Ascending aorta (tissue), 2 donors: ENCODE data around the gene GSTM1. TPM values are rescaled to one million over a fixed set of nuclear protein-coding genes. Genes with fewer than 3 reads are reported as not detected.
"Not testable (repeated sequence)": the region's sequence is repeated elsewhere in the genome, so short reads cannot be mapped to it uniquely, and the experiment has no call there.

Source experiments
- DNase-seq, 2 donors: peaks; one replicate each; pipeline ENCODE4 v3.0.0-alpha.2; 2019; ENCODE audit warnings: low spot score in 2 of 2
- H3K27ac ChIP-seq, 2 donors: fragments of 200-600 bp; sonication (generic); one replicate each; pipeline ENCODE4 v1.5.1; 2016 to 2017; ENCODE audit warnings: mild to moderate bottlenecking in 1 of 2
- H3K27me3 ChIP-seq: fragments of 200-600 bp; sonication (generic); one replicate; pipeline ENCODE4 v1.5.1; 2017
- H3K36me3 ChIP-seq, 2 donors: fragments of 200-600 bp; sonication (generic); one replicate each; pipeline ENCODE4 v1.5.1; 2016
- H3K4me1 ChIP-seq, 2 donors: fragments of 200-600 bp; sonication (generic); one replicate each; pipeline ENCODE4 v1.5.1; 2016 to 2017; ENCODE audit warnings: mild to moderate bottlenecking in 1 of 2
- H3K4me3 ChIP-seq, 2 donors: fragments of 200-600 bp; sonication (generic); one replicate each; pipeline ENCODE4 v1.5.1; 2016 to 2017; ENCODE audit warnings: mild to moderate bottlenecking in 1 of 2
- H3K9me3 ChIP-seq, 2 donors: fragments of 200-600 bp; sonication (generic); one replicate each; pipeline ENCODE4 v1.5.1; 2016
- intact Hi-C: fragments of 100-400 bp; cut with DNase I; formaldehyde crosslinking; loops from one replicate; pipeline ENCODE4 v1.15.1; 2023
- total RNA-seq: library from RNA; depleted of rRNA; stranded (reverse); fragments of >200 nt; gene quantifications from one replicate; pipeline ENCODE4 v1.1.0, GENCODE V29; 2016
- TF ChIP-seq, protein P1 (sequence below), 3 experiments: fragments of 200-600 bp in 2 of 3; fragments of 450-650 bp in 1 of 3; sonication (generic) in 2 of 3; IDR thresholded peaks; one replicate each; pipeline ENCODE4 v1.5.1; 2016 to 2019; ENCODE audit warnings: antibody characterized with exemption in 3 of 3, mild to moderate bottlenecking in 1 of 3, moderate library complexity in 1 of 3

GSTM1 gene
- total RNA-seq, 1 donor from 2014 or later: 89.4 TPM

DNA sequence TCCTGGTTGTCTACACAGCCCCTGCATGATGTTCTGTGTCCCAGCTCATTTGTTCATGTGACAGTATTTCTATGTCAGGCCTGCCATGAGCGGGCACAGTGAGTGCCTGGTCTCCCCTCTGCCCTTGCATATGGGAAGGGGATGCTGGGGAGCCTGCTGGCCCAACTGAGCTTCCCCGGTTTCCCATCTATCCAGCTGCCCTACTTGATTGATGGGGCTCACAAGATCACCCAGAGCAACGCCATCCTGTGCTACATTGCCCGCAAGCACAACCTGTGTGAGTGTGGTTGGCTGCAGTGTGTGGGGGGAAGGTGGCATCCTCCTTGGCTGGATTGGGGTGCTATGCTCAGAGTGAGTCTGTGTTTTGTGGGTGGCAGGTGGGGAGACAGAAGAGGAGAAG lies 30.2 kb upstream of the GSTM1 start:
- Histone ChIP-seq H3K27me3 (no peaks in the 10 kb centered on the region), H3K36me3 (peaks cover 0 to 7% of the 10 kb centered on the region in 2 donors), H3K4me1 (peaks cover 7 to 10% of the 10 kb centered on the region in 2 donors), H3K9me3 (no peaks in the 10 kb centered on the region), H3K27ac (peak overlapping the region in 1 of 2 donors; percentile 32), H3K4me3 (no peak overlapping the region)
- TF ChIP-seq, protein P1, sequence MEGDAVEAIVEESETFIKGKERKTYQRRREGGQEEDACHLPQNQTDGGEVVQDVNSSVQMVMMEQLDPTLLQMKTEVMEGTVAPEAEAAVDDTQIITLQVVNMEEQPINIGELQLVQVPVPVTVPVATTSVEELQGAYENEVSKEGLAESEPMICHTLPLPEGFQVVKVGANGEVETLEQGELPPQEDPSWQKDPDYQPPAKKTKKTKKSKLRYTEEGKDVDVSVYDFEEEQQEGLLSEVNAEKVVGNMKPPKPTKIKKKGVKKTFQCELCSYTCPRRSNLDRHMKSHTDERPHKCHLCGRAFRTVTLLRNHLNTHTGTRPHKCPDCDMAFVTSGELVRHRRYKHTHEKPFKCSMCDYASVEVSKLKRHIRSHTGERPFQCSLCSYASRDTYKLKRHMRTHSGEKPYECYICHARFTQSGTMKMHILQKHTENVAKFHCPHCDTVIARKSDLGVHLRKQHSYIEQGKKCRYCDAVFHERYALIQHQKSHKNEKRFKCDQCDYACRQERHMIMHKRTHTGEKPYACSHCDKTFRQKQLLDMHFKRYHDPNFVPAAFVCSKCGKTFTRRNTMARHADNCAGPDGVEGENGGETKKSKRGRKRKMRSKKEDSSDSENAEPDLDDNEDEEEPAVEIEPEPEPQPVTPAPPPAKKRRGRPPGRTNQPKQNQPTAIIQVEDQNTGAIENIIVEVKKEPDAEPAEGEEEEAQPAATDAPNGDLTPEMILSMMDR (IDR thresholded peaks at IDR 0.05): no peak
- no peak for DNase-seq
- intact Hi-C loops: no loop called here

DNA sequence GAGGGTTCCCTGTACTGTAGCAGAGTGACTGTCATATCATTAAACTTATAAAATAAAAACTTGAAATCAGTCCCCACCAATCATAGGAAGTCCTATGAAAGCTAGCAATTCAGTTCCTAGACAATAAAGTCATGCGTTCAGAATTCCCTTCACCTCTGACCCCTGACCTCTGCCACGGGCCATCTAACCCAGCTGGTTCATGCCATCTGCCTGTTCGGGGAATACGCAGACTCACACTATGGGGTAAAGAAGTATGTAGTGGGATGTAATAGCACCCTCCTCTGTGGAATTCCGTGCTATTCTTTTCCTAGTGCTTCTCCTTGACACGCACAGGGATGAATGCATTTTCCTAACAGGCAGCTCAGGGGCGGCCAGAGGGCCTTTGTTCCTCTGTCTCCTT lies 29.6 kb upstream of the GSTM1 start:
- DNase-seq: no peak
- H3K27ac ChIP-seq: no peak overlapping the region
- peaks cover 7 to 10% of the 10 kb centered on the region in 2 donors for H3K4me1 ChIP-seq
- no peaks in the 10 kb centered on the region for H3K9me3 ChIP-seq
- H3K27me3 ChIP-seq: no peaks in the 10 kb centered on the region
- H3K36me3 ChIP-seq: peaks cover 0 to 7% of the 10 kb centered on the region in 2 donors
- TF ChIP-seq, protein P1 (IDR thresholded peaks at IDR 0.05): no peak
- intact Hi-C loops: no loop called here
- no peak overlapping the region for H3K4me3 ChIP-seq

DNA sequence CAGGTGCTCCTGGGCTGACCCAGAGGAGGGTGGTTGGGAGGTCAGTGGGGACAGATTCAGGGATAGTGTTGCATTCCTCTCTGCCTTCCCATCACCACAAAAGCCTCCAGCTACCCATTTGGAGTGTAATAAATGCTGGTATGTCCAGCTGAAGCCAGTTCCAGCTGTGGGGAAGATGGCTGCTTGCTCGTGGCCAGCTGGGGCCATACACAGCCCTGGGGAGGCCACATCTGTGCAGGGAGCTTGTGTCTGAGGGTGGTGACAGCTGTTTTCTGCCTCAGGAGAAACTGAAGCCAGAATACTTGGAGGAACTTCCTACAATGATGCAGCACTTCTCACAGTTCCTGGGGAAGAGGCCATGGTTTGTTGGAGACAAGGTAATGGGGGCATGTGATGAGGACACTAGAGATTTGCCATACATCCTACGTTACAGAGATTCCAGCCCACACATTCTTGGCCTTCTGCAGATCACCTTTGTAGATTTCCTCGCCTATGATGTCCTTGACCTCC lies 29.0 kb upstream of the GSTM1 start:
- intact Hi-C loops: no loop called here
- Histone ChIP-seq H3K36me3 (peaks cover 0 to 7% of the 10 kb centered on the region in 2 donors), H3K9me3 (no peaks in the 10 kb centered on the region), H3K27me3 (no peaks in the 10 kb centered on the region), H3K4me1 (peaks cover 7 to 10% of the 10 kb centered on the region in 2 donors), H3K27ac (no peak overlapping the region), H3K4me3 (no peak overlapping the region)
- TF ChIP-seq, protein P1 (IDR thresholded peaks at IDR 0.05): no peak
- DNase-seq: no peak

DNA sequence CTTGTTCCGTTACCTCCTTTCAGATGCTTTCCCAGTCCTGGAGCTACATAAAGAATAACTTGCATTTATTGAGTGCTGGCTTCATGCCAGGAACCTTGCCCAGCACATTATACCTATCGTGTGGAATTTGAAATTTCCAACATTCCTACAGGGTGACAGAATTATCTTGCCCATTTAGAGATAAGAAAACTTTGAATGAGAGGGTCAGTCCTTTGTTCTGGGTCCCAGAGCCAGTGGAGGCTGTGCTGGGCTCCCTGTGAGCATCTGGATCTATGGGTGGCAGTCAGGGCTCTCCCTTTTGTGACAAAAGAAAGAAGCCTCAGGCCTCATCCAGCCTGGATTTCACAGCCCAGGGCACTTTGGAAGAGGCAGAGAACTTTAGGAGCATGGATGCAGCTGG lies 28.5 kb upstream of the GSTM1 start:
- peaks cover 0 to 7% of the 10 kb centered on the region in 2 donors for H3K36me3 ChIP-seq
- TF ChIP-seq, protein P1 (IDR thresholded peaks at IDR 0.05): no peak
- no peaks in the 10 kb centered on the region for H3K9me3 ChIP-seq
- H3K4me3 ChIP-seq: no peak overlapping the region
- peaks cover 7 to 10% of the 10 kb centered on the region in 2 donors for H3K4me1 ChIP-seq
- no peak overlapping the region for H3K27ac ChIP-seq
- DNase-seq: no peak
- intact Hi-C loops: no loop called here
- no peaks in the 10 kb centered on the region for H3K27me3 ChIP-seq

DNA sequence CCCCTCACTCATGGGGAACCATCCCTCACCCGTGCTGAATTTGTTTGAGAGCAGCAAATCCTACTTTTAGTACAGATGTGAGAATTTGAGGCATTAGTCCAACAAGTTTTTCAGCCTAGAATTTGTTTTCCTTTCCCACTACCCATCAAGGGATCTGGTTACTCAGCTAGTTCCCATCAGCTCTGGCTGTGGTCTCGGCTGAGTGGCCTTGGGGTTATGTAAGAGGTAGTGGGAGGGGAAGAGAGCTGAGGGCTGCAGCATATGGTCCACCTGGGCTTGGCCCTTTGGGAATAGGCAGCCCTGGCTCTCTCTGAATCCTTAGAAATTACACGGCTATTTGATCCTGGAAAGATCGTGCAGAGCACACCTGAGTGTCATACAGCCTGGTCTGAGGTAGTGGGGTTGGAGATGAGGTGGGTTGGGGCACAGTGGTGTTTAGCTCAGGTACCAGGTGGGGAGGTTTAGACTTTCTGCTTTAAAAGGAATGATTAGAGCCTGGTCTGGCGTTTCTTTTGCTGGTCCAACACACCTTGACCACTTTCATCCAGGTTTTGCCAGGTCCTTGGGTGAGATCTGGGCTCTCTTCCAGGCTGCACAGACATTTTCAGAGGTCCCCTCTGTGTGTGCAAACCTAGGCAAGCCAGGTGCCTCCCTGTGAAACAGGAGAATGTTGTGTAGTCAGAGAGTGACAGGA lies 27.5 kb upstream of the GSTM1 start:
- no peaks in the 10 kb centered on the region for H3K27me3 ChIP-seq
- H3K27ac ChIP-seq: no peak overlapping the region
- DNase-seq: no peak
- peaks cover 4 to 5% of the 10 kb centered on the region in 2 donors for H3K4me1 ChIP-seq
- intact Hi-C loops: no loop called here
- no peaks in the 10 kb centered on the region for H3K9me3 ChIP-seq
- no peak overlapping the region for H3K4me3 ChIP-seq
- TF ChIP-seq, protein P1 (IDR thresholded peaks at IDR 0.05): no peak
- H3K36me3 ChIP-seq: peaks cover 0 to 7% of the 10 kb centered on the region in 2 donors

DNA sequence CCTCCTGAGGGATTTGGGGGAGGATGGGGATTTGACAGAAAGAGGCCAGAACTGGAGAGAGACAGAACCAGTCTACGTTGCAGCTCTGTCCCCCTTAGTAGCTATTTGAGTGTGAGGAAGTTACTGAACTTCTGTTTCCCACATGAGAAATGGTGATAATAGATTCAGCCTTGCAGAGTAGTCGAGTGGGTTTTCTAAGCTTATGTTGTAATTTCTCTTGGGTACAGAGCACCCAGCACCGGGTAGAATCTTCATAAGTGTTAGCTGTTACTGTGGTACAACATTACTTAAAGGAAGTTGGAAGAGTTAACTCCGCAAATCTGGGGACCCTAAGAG lies 27.0 kb upstream of the GSTM1 start:
- H3K4me1 ChIP-seq, DNase-seq, H3K36me3 ChIP-seq, intact Hi-C loops, H3K9me3 ChIP-seq, H3K27ac ChIP-seq, H3K27me3 ChIP-seq, H3K4me3 ChIP-seq: not testable (repeated sequence)
